Liver (tissue), 3 donors: ENCODE data around the gene POPDC2.

Experiments
- FOXA1 ChIP-seq: IDR thresholded peaks from 2 replicates; pipeline ENCODE4 v1.6.1; 2016; ENCODE audit warnings: antibody characterized with exemption
- FOXA2 ChIP-seq: IDR thresholded peaks from 2 replicates; pipeline ENCODE4 v1.6.1; 2016; ENCODE audit warnings: antibody characterized with exemption
- GABPA ChIP-seq, 2 donors: IDR thresholded peaks in 1 of 2; conservative IDR thresholded peaks in 1 of 2; 2 replicates each; pipeline ENCODE4 v1.6.1; 2016; ENCODE audit warnings: antibody characterized with exemption in 2 of 2, mild to moderate bottlenecking in 1 of 2, moderate library complexity in 1 of 2
- HNF4A ChIP-seq, 2 donors: conservative IDR thresholded peaks; 2 replicates each; pipeline ENCODE4 v1.6.1; 2016; ENCODE audit warnings: antibody characterized with exemption in 2 of 2, mild to moderate bottlenecking in 2 of 2
- JUND ChIP-seq, 2 donors: IDR thresholded peaks; 2 replicates each; pipeline ENCODE4 v1.6.1; 2016; ENCODE audit warnings: antibody characterized with exemption in 2 of 2
- MAX ChIP-seq: IDR thresholded peaks from 2 replicates; pipeline ENCODE4 v1.6.1; 2016; ENCODE audit warnings: antibody characterized with exemption
- RAD21 ChIP-seq, 2 donors: IDR thresholded peaks; 2 replicates each; pipeline ENCODE4 v1.6.1; 2016; ENCODE audit warnings: antibody characterized with exemption in 2 of 2, mild to moderate bottlenecking in 2 of 2
- TAF1 ChIP-seq: conservative IDR thresholded peaks from 2 replicates; pipeline ENCODE4 v1.6.1; 2016; ENCODE audit warnings: antibody characterized with exemption, mild to moderate bottlenecking
- TF ChIP-seq, protein P1 (sequence below): fragments of 150-350 bp; IDR thresholded peaks from 2 replicates; pipeline ENCODE4 v1.5.1; 2017; ENCODE audit warnings: improper control_type of control experiment, low read depth, low read length; ENCODE audit not compliant: missing input control
- TF ChIP-seq, protein P2 (sequence below): IDR thresholded peaks from 2 replicates; pipeline ENCODE4 v1.6.1; 2016; ENCODE audit warnings: antibody characterized with exemption
- donor health status: healthy.
- donor health status: healthy.

DNA sequence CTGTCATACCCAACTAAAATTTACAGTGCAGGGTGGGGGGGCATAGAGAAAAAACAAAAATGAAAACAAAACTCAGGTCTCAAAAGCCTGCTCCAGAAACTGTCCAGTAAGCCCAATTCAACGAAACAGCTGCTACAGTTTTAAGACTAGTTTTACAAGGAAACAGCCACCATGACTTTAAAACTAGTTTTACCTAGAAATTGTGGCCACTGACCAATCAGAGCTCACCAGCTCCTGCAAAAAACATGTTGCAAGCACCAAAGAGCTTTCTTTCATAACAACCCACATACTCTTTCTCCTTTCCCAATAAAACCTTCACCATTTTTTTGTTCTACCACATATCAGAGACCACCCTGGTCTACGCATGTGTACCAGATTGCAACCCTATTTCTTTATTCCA is 35.1 kb upstream of the POPDC2 start:
- TF ChIP-seq, protein P1, sequence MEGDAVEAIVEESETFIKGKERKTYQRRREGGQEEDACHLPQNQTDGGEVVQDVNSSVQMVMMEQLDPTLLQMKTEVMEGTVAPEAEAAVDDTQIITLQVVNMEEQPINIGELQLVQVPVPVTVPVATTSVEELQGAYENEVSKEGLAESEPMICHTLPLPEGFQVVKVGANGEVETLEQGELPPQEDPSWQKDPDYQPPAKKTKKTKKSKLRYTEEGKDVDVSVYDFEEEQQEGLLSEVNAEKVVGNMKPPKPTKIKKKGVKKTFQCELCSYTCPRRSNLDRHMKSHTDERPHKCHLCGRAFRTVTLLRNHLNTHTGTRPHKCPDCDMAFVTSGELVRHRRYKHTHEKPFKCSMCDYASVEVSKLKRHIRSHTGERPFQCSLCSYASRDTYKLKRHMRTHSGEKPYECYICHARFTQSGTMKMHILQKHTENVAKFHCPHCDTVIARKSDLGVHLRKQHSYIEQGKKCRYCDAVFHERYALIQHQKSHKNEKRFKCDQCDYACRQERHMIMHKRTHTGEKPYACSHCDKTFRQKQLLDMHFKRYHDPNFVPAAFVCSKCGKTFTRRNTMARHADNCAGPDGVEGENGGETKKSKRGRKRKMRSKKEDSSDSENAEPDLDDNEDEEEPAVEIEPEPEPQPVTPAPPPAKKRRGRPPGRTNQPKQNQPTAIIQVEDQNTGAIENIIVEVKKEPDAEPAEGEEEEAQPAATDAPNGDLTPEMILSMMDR = no peak
- no peak for TF ChIP-seq FOXA1
- no peak for TF ChIP-seq MAX
- no peak for TF ChIP-seq RAD21 (IDR thresholded peaks at IDR 0.05)
- TF ChIP-seq GABPA (IDR thresholded peaks at IDR 0.05 in 1 of 2, conservative IDR thresholded peaks at IDR 0.05 in 1 of 2) = no peak
- TF ChIP-seq JUND (IDR thresholded peaks at IDR 0.05) = no peak
- TF ChIP-seq TAF1 = no peak
- no peak for TF ChIP-seq HNF4A (conservative IDR thresholded peaks at IDR 0.05)
- TF ChIP-seq FOXA2 = no peak
- TF ChIP-seq, protein P2, sequence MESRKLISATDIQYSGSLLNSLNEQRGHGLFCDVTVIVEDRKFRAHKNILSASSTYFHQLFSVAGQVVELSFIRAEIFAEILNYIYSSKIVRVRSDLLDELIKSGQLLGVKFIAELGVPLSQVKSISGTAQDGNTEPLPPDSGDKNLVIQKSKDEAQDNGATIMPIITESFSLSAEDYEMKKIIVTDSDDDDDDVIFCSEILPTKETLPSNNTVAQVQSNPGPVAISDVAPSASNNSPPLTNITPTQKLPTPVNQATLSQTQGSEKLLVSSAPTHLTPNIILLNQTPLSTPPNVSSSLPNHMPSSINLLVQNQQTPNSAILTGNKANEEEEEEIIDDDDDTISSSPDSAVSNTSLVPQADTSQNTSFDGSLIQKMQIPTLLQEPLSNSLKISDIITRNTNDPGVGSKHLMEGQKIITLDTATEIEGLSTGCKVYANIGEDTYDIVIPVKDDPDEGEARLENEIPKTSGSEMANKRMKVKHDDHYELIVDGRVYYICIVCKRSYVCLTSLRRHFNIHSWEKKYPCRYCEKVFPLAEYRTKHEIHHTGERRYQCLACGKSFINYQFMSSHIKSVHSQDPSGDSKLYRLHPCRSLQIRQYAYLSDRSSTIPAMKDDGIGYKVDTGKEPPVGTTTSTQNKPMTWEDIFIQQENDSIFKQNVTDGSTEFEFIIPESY = no peak
